Neural progenitor cell (in vitro differentiated cells): ENCODE results near the gene TSHZ2.

Experiments used
- EZH2 ChIP-seq: fragments of 200-600 bp; sonication (generic); IDR thresholded peaks from 2 replicates; pipeline ENCODE4 v1.6.1; 2017; ENCODE audit warnings: antibody characterized with exemption, mild to moderate bottlenecking, moderate library complexity
- EZH2phosphoT487 ChIP-seq: fragments of 200-600 bp; sonication (generic); IDR thresholded peaks from 2 replicates; pipeline ENCODE4 v1.6.1; 2017; ENCODE audit warnings: antibody characterized with exemption
- TF ChIP-seq, protein P1 (sequence below): fragments of 200-600 bp; sonication (generic); IDR thresholded peaks from 2 replicates; pipeline ENCODE4 v1.5.1; 2017; ENCODE audit warnings: antibody characterized with exemption, mild to moderate bottlenecking

DNA sequence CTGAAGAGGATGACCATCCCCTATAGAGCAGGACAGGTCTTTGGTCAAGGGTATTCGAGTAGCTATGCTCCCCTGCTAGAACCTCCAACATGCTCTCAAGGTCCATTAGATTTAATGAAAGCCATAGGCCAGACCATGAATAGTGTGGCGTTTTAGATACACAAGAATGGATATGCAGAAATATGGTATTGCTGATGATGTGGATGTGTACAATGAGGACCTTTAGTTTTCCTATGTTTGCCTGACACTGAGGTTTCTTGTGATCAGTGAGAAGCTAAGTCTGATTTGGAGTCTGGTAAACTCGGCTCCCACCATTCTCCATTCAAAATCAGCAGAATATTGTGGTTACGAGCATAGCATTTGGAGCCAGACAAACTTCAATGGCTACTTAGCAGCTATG is 125.6 kb downstream of the TSHZ2 start:
- TF ChIP-seq, protein P1, sequence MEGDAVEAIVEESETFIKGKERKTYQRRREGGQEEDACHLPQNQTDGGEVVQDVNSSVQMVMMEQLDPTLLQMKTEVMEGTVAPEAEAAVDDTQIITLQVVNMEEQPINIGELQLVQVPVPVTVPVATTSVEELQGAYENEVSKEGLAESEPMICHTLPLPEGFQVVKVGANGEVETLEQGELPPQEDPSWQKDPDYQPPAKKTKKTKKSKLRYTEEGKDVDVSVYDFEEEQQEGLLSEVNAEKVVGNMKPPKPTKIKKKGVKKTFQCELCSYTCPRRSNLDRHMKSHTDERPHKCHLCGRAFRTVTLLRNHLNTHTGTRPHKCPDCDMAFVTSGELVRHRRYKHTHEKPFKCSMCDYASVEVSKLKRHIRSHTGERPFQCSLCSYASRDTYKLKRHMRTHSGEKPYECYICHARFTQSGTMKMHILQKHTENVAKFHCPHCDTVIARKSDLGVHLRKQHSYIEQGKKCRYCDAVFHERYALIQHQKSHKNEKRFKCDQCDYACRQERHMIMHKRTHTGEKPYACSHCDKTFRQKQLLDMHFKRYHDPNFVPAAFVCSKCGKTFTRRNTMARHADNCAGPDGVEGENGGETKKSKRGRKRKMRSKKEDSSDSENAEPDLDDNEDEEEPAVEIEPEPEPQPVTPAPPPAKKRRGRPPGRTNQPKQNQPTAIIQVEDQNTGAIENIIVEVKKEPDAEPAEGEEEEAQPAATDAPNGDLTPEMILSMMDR: no peak
- TF ChIP-seq EZH2 (no peak), EZH2phosphoT487 (no peak)
